COLO668 (cell line): Measurements from ENCODE around the gene CCDC122.
A peak's percentile ranks its signal among the peaks of the same experiment; 100 is the strongest.

Source experiments
- DNase-seq: peaks from one replicate; lab custom pipeline; 2025; ENCODE audit not compliant: unreplicated experiment; lab: John Stamatoyannopoulos, UW

Gene CCDC122

GRCh38 chr13:43878892-43879754 lies at the start of gene CCDC122:
CCDC122 (minus strand) TSS chr13:43879740; CDS start chr13:43869376, 10,364 bp downstream.
- peak; percentile 98 for DNase-seq

GRCh38 chr13:43924549-43925245 lies 45.2 kb upstream of the CCDC122 start:
- DNase-seq, result no peak

- DNase-seq, result no peak
Measured at GRCh38 chr13:43920965-43921674, 41.6 kb upstream of the CCDC122 start.

GRCh38 chr13:43918636-43919035 lies 39.1 kb upstream of the CCDC122 start:
- DNase-seq, result no peak

- DNase-seq, result no peak
Measured at GRCh38 chr13:43916828-43917227, 37.3 kb upstream of the CCDC122 start.

- DNase-seq, result no peak
Measured at GRCh38 chr13:43915451-43915850, 35.9 kb upstream of the CCDC122 start.

- DNase-seq, result no peak
Measured at GRCh38 chr13:43911871-43912270, 32.3 kb upstream of the CCDC122 start.

GRCh38 chr13:43911278-43911677 lies 31.7 kb upstream of the CCDC122 start:
- no peak for DNase-seq

GRCh38 chr13:43910856-43911255 lies 31.3 kb upstream of the CCDC122 start:
- DNase-seq, result no peak

- DNase-seq, result no peak
Measured at GRCh38 chr13:43908156-43909126, 28.9 kb upstream of the CCDC122 start.

- DNase-seq, result peak; percentile 51
Measured at GRCh38 chr13:43905435-43906031, 26.0 kb upstream of the CCDC122 start.

- DNase-seq, result no peak
Measured at GRCh38 chr13:43895940-43896339, 16.4 kb upstream of the CCDC122 start.

- DNase-seq, result no peak
Measured at GRCh38 chr13:43894438-43894837, 14.9 kb upstream of the CCDC122 start.

- DNase-seq, result no peak
Measured at GRCh38 chr13:43884222-43884621, 4.7 kb upstream of the CCDC122 start.

GRCh38 chr13:43883631-43884030 lies 4.1 kb upstream of the CCDC122 start:
- DNase-seq, result no peak

- DNase-seq, result no peak
Measured at GRCh38 chr13:43881580-43881979, 2.0 kb upstream of the CCDC122 start.

- DNase-seq, result no peak
Measured at GRCh38 chr13:43880926-43881325, 1.4 kb upstream of the CCDC122 start.

- no peak for DNase-seq
Measured at GRCh38 chr13:43880214-43880855, 795 bp upstream of the CCDC122 start.

GRCh38 chr13:43879755-43880181 lies 228 bp upstream of the CCDC122 start, which contains the start of gene LACC1:
LACC1 (plus strand) TSS chr13:43879904; CDS start chr13:43880986, 1,082 bp downstream.
- peak; percentile 94 for DNase-seq
